Myocyte (in vitro differentiated cells): ENCODE measurements around the gene IL2RA. TPM values are rescaled to one million over a fixed set of nuclear protein-coding genes. Genes with fewer than 3 reads are reported as not detected.
A peak's percentile ranks its signal among the peaks of the same experiment; 100 is the strongest.
"Not testable (repeated sequence)": the region's sequence is repeated elsewhere in the genome, so short reads cannot be mapped to it uniquely, and the experiment has no call there.

Source experiments
- DNase-seq: peaks from one replicate; pipeline ENCODE4 v3.0.0-alpha.2; 2012; ENCODE audit warnings: low read depth
- total RNA-seq: library from RNA; depleted of rRNA; stranded (reverse); fragments of >200 nt; gene quantifications from 2 replicates; pipeline ENCODE4 v1.2.3, GENCODE V29; 2014

IL2RA gene
- total RNA-seq, 1 donor from 2014 or later: not detected

DNA sequence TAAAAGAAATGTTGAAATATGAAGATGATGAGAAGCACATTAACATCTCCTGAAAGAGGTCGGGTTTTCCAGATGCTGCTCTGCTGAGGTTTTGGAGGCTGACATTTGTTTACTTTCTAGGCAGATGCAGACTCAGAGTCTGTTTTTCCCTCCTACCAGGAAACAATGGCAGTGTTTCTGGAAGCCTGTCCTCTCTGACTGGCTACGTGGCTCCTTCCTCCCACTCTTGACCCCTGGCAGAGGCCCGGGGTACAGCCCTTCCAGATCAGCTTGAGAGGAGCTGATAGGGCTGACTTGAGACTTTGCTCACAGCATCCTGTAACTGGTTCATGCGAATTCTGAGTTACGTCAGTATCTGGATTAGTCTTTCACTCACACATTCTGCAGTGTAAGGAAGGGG lies 43.7 kb downstream of the IL2RA start:
- no peak for DNase-seq

GRCh38 chr10:6017781-6018354 lies 44.3 kb downstream of the IL2RA start:
- no peak for DNase-seq

- DNase-seq: peak; percentile 65
Measured at GRCh38 chr10:6014241-6014761, 47.9 kb downstream of the IL2RA start.

DNA sequence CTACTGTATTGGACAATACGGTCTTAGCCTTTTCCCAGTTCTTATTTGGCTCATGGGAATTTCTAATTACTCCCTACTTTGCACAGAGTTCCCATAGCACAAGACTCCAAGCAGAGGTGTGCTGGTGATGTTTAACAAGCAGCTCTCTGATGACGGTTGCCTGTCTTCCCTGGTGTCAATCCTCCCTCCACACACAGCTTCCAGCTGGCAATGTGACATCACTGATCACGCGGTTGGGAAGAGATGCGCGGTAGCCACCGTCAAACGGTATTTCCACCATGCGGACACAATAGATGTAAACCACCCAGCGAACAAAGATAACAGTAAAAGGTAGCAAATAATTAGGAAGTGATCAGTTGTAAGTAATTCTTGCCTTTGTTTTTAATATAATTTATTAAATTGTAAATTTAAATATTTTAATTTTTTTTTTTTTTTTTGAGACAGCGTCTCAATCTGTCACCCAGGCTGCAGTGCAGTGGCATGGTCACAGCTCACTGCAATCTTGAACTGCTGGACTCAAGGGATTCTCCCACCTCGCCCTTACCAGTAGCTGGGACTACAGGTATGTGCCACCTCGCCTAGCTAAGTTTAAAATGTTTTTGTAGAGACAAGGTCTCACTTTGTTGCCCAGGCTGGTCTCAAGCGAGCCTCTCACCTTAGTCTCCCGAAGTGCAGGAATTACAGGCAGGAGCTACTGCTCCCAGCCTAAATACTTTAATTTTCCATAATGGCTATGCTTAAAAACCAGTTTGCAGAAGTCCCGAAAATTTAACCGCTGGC lies 48.6 kb downstream of the IL2RA start:
- no peak for DNase-seq

DNA sequence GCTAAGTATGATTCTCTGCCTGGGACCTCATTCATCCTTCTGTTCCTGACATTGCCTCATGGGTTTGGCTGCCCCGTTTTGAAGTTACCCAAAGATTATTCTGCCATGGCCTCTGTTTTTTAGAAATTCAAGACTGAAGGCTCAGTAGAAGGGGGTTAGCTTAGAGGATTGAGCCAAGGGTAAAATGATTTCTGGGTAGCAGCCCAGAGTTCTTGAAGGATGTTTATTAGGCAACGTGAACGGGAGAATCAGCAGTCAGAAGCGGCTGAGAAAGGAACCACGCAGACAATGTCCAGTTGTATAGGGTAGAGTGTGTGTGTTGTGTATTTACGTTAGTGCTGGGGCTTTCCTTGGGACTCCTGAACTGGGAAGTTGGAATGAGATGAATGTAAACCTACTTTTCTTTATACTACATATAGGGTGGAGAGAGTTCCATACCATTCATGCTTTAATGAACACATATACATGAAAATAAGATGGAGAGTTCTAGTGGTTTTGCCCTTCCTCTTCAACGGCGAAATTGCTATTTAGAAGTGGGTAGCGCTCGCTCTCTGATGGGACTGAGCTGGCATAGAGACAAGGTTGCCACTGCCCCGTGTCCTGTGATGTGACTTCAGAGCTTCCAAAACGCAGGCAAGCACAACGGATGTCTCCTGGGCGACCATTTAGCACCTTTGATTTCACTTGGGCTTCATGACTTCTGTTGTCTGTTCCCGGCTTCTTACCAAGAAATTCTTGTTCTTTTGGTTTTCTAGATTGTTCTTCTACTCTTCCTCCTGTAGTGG lies 49.9 kb downstream of the IL2RA start:
- DNase-seq: no peak

DNA sequence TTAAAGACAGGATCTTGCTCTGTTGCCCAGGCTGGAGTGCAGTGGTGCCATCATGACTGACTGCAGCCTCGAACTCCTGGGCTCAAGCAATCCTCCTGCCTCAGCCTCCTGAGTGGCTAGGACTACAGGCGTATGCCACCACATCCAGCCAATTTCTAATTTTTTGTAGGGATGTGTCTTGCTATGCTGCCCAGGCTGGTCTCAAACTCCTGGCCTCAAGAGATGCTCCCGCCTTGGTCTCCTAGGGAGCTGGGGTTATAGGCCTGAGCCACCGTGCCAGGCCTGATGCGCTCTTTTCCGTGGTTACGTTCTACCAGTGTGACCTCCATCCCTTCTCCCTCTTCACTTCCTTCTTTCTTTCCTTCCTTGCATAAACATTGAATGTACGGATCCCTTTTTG lies 50.6 kb downstream of the IL2RA start:
- no peak for DNase-seq

DNA sequence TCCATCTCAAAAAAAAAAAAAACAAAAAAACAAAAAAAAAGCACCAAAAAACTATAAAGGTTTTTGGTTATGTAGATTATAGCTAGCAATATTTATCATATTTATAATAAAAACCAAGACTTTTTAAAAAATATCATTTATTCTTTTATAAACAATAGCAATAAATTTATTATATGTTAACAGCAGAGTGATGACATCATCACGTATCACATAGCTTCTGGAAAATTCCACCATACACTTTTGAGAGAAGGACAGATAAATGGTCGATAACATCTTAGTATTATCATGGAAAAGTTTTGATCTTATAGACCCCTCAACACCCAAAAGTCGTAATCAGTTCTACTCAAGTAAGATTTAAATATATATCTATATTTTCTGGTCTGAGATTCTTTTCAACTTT lies 51.6 kb downstream of the IL2RA start:
- DNase-seq: no peak

DNA sequence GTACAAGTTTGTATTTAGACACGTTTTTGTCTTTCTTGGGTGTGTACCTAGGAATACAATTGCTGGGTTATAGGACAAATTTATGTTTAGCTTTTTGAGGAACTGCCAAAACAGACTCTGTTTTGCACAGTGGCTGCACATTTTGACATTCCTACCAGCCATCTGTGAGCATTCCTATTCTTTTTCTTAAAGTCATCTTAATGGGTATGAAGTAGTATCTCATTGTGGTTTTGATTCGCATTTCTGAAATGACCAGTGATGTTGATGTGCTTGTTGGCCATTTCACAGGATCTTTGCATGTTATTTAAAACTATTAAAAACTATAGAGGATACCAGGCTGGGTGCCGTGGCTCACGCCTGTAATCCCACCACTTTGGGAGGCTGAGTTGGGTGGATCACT lies 52.2 kb downstream of the IL2RA start:
- no peak for DNase-seq

GRCh38 chr10:6009150-6009549 lies 53.0 kb downstream of the IL2RA start:
- no peak for DNase-seq

GRCh38 chr10:6008497-6009142 lies 53.5 kb downstream of the IL2RA start:
- no peak for DNase-seq

- no peak for DNase-seq
Measured at GRCh38 chr10:6006991-6007390, 55.2 kb downstream of the IL2RA start.

DNA sequence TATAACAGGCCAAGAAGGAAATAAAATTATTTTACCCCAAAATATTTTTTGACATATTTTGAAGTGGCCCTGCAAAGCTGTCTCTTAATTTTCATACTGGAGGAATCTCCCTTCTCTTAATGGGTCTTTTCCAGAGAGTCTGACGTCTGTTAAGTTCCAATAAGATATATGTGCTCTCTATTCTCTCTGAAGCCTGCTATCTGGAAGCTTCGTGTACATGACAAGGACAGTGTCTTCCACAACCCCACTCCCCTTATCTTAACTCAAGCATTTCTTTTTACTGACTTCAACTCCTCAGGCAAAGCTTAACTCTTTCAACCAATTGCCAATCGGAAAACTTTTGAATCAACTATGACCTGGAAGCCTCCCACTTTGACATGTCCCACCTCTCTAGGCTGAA lies 55.6 kb downstream of the IL2RA start:
- no peak for DNase-seq

DNA sequence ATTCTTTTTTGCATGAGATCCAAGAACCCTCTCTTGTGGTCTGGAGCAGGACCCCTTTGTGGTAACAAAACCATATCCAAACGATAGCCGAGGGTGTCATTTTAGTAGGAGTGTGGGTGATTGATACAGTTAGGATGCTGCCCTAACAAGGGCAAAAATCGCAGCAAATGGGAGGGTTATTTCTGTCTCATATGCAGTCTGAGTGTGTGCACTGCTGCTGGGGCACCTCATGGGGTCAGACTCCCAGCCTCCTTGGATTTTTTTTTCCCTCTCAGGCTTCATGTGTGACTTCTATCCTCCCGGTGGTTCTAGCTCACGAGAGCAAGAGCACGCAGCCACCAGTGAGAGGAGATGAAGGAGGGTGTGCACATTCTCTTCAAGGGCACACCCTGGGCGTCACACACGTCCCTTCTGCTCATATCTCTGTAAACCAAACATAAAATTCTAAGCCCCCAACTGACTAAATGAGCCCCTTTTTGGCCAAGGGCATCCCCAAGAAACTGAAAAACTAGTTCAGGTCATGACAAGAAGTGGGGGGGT lies 56.2 kb downstream of the IL2RA start:
- no peak for DNase-seq

DNA sequence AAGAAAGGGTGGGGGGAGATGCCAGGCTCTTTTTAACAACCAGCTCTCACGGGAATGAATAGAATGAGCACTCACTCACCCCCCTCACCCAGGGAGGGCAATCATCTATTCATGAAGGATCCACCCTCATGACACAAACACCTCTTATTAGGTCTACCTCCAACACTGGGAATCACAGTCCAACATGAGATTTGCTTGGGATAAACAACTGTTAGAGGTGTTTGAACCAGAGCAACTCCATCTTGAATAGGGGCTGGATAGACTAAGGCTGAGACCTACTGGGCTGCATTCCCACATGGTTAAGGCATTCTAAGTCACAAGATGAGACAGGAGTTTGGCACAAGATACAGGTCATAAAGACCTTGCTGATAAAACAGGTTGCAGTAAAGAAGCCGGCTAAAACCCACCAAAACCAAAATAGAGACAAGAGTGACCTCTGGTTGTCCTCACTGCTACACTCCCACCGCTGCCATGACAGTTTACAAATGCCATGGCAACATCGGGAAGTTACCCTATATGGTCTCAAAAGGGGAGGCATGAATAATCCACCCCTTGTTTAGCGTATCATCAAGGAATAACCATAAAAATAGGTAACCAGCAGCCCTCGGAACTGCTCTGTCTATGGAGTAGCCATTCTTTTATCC lies 56.9 kb downstream of the IL2RA start:
- DNase-seq: not testable (repeated sequence)

- no peak for DNase-seq
Measured at GRCh38 chr10:6002809-6003510, 59.2 kb downstream of the IL2RA start.

- DNase-seq: no peak
Measured at GRCh38 chr10:5999440-6000165, 62.6 kb downstream of the IL2RA start.

DNA sequence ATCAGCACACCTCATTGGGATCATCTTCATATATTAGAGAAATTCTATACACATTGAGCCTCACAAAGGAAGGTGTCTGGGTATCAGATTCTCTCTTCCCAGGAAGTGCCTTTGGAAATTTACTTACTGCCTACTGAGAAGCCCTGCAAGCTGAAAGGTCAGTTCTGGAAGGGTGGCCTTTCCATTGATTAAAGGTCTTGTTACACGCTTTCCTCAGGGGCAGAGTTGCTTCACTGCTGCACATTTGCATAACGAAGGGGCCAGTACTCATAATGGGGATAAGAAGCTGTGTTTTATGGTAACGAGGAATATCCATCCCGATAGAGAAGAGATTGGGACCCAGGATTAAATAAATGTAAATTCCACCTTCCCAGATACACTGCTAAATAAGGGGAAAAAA lies 65.5 kb downstream of the IL2RA start:
- DNase-seq: no peak

DNA sequence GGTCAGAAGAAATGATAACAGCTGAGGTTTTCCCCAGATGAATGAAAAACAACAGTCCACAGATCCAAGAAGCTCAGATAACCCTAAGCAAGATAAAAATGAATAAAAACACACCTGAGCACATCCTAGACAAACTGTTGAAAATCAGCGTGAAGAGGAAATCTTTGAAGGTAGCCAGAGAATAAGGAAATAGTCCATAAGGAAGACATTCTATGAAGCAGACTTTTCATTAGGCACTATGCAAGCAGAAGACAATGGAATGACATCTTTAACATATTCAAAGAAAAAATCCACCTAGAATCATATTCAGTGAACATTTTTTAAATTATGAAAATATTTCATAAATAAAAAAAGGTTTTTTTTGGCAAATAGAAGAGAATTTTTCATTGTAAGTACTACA lies 69.8 kb downstream of the IL2RA start:
- no peak for DNase-seq

GRCh38 chr10:5991708-5992107 lies 70.5 kb downstream of the IL2RA start:
- no peak for DNase-seq

DNA sequence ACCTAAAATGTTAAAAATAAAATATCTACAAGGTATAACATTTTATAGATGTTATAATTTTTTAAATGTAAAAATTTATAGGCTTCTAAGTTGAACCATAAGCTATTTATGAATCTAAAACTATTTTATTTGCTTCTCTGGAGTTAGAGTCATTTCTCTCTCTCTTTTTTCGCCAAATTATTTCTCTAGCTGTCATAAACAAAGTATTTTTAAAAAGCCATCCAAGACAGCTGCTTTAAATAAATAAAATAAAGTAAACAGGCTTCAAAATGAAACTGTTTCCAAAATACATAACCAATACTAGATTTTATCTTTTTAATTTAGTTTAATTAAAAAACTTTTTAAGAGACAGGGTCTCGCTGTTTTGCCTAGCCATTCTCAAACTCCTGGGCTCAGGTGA lies 72.4 kb downstream of the IL2RA start:
- DNase-seq: no peak
